Glutamatergic neuron (in vitro differentiated cells): Measurements from ENCODE around the gene GORASP1. TPM values are rescaled to one million over a fixed set of nuclear protein-coding genes. Genes with fewer than 3 reads are reported as not detected.

Source experiments
- DNase-seq: peaks from one replicate; pipeline ENCODE4 v3.0.0; 2022
- H3K27ac Mint-ChIP-seq: one replicate; pipeline ENCODE4 v1.8.0; 2020; ENCODE audit warnings: mild to moderate bottlenecking, mixed read lengths, inconsistent platforms; ENCODE audit not compliant: unreplicated experiment
- H3K27me3 Mint-ChIP-seq: one replicate; pipeline ENCODE4 v1.8.0; 2020; ENCODE audit warnings: mild to moderate bottlenecking, moderate library complexity, mixed read lengths, inconsistent platforms; ENCODE audit not compliant: unreplicated experiment
- H3K36me3 Mint-ChIP-seq: one replicate; pipeline ENCODE4 v1.8.0; 2020; ENCODE audit warnings: mild to moderate bottlenecking, mixed read lengths, inconsistent platforms; ENCODE audit not compliant: unreplicated experiment
- H3K4me1 Mint-ChIP-seq: one replicate; pipeline ENCODE4 v1.8.0; 2020; ENCODE audit warnings: mild to moderate bottlenecking, low read depth, mixed read lengths, inconsistent platforms; ENCODE audit not compliant: unreplicated experiment
- H3K4me3 Mint-ChIP-seq: one replicate; pipeline ENCODE4 v1.8.0; 2020; ENCODE audit warnings: mild to moderate bottlenecking, mixed read lengths, inconsistent platforms; ENCODE audit not compliant: unreplicated experiment
- H3K9me3 Mint-ChIP-seq: one replicate; pipeline ENCODE4 v1.8.0; 2020; ENCODE audit warnings: mild to moderate bottlenecking, moderate library complexity, mixed read lengths, inconsistent platforms; ENCODE audit not compliant: unreplicated experiment
- CTCF ChIP-seq: fragments of 200-600 bp; sonication (generic); IDR thresholded peaks from one replicate; pipeline ENCODE4 v1.5.0; 2021; ENCODE audit not compliant: partially characterized antibody, unreplicated experiment
- total RNA-seq: library from RNA; stranded (reverse); fragmentation: NEBNext Ultra II Directional; extraction: Animal tissue kit (Norgen Biotek cat#: 25700); gene quantifications from one replicate; pipeline ENCODE4 v1.2.1, GENCODE V29; 2021; ENCODE audit not compliant: unreplicated experiment

The GORASP1 gene
- total RNA-seq, 1 donor from 2014 or later: 44.6 TPM

- Mint-ChIP-seq H3K27ac (no peak overlapping the region), H3K36me3 (no peaks in the 10 kb centered on the region)
Observed at GRCh38 chr3:39103791-39104552, 3.5 kb downstream of the GORASP1 start.

GRCh38 chr3:39103324-39103693 lies 4.1 kb downstream of the GORASP1 start:
- DNase-seq: no peak
- TF ChIP-seq CTCF: no peak
- H3K4me3 Mint-ChIP-seq: no peak overlapping the region
- H3K27ac Mint-ChIP-seq: no peak overlapping the region
- H3K27me3 Mint-ChIP-seq: peaks cover 4% of the 10 kb centered on the region
- peaks cover 13% of the 10 kb centered on the region for H3K9me3 Mint-ChIP-seq
- no peaks in the 10 kb centered on the region for H3K36me3 Mint-ChIP-seq
- H3K4me1 Mint-ChIP-seq: peaks cover 17% of the 10 kb centered on the region

More at GRCh38 chr3:39103791-39104552, 3.5 kb downstream of the GORASP1 start:
- no peak for TF ChIP-seq CTCF
- Mint-ChIP-seq H3K9me3 (peaks cover 13% of the 10 kb centered on the region), H3K4me3 (no peak overlapping the region), H3K27me3 (peaks cover 4% of the 10 kb centered on the region), H3K4me1 (peaks cover 22% of the 10 kb centered on the region)
- DNase-seq: no peak

- peaks cover 11% of the 10 kb centered on the region for H3K4me1 Mint-ChIP-seq
- H3K27me3 Mint-ChIP-seq: peaks cover 2% of the 10 kb centered on the region
- no peak for TF ChIP-seq CTCF
- peaks cover 8% of the 10 kb centered on the region for H3K9me3 Mint-ChIP-seq
- no peak overlapping the region for H3K4me3 Mint-ChIP-seq
- no peak for DNase-seq
- no peaks in the 10 kb centered on the region for H3K36me3 Mint-ChIP-seq
- H3K27ac Mint-ChIP-seq: no peak overlapping the region
Observed at GRCh38 chr3:39102504-39103323, 4.7 kb downstream of the GORASP1 start.

- H3K36me3 Mint-ChIP-seq: no peaks in the 10 kb centered on the region
- peaks cover 5% of the 10 kb centered on the region for H3K9me3 Mint-ChIP-seq
- H3K4me3 Mint-ChIP-seq: no peak overlapping the region
- peaks cover 10% of the 10 kb centered on the region for H3K4me1 Mint-ChIP-seq
- TF ChIP-seq CTCF: peak; percentile 66
- H3K27ac Mint-ChIP-seq: no peak overlapping the region
- peak; percentile 50 for DNase-seq
- peaks cover 5% of the 10 kb centered on the region for H3K27me3 Mint-ChIP-seq
Observed at GRCh38 chr3:39101022-39101689, 6.3 kb downstream of the GORASP1 start.

- Mint-ChIP-seq H3K9me3 (no peaks in the 10 kb centered on the region), H3K36me3 (no peaks in the 10 kb centered on the region), H3K4me3 (no peak overlapping the region), H3K27me3 (peaks cover 3% of the 10 kb centered on the region), H3K27ac (no peak overlapping the region), H3K4me1 (peaks cover 4% of the 10 kb centered on the region)
- TF ChIP-seq CTCF: no peak
- no peak for DNase-seq
Observed at GRCh38 chr3:39100500-39100886, 6.9 kb downstream of the GORASP1 start.
